Activated naive CD4-positive, alpha-beta T cell treated with anti-CD3 and anti-CD28 coated beads, Interleukin-2, amount 50 U/mL, for 72 hours (primary cell): ENCODE measurements around the gene RGS6. TPM values are rescaled to one million over a fixed set of nuclear protein-coding genes. Genes with fewer than 3 reads are reported as not detected.

Source experiments
- ATAC-seq, 2 donors: fragments of 150-1000 bp; cut with Tn5 transposase; 2 replicates each; pipeline ENCODE4 v1.10.0; 2021; ENCODE audit warnings: mild to moderate bottlenecking in 2 of 2, moderate library complexity in 2 of 2
- DNase-seq, 2 donors: peaks; one replicate each; pipeline ENCODE4 v3.0.0; 2021 to 2022; ENCODE audit warnings: low spot score in 2 of 2
- H3K27ac Mint-ChIP-seq, 2 donors: one replicate each; pipeline ENCODE4 v1.8.0; 2022; ENCODE audit warnings: mild to moderate bottlenecking in 2 of 2, mixed read lengths in 2 of 2
- H3K36me3 Mint-ChIP-seq, 2 donors: one replicate each; pipeline ENCODE4 v1.8.0; 2022; ENCODE audit warnings: mixed read lengths in 2 of 2
- H3K9me3 Mint-ChIP-seq, 2 donors: one replicate each; pipeline ENCODE4 v1.8.0; 2022; ENCODE audit warnings: mixed read lengths in 2 of 2
- total RNA-seq, 2 donors: library from RNA; stranded (reverse); gene quantifications; one replicate each; pipeline ENCODE4 v1.2.3, GENCODE V29; 2022

Gene RGS6
- total RNA-seq, 2 donors from 2014 or later = 0.61 to 0.64 TPM

GRCh38 chr14:71985538-71986189 is 53.4 kb downstream of the RGS6 start:
- ATAC-seq (no peak), DNase-seq (no peak)
- Mint-ChIP-seq H3K27ac (no peak overlapping the region), H3K9me3 (peaks cover 0 to 4% of the 10 kb centered on the region in 2 donors), H3K36me3 (peaks cover 8 to 9% of the 10 kb centered on the region in 2 donors)

- no peak for DNase-seq
- H3K27ac Mint-ChIP-seq = no peak overlapping the region
- H3K9me3 Mint-ChIP-seq = no peaks in the 10 kb centered on the region
- no peaks in the 10 kb centered on the region for H3K36me3 Mint-ChIP-seq
- no peak for ATAC-seq
Measured at GRCh38 chr14:71988476-71988875, 56.2 kb downstream of the RGS6 start.

- no peaks in the 10 kb centered on the region for H3K9me3 Mint-ChIP-seq
- H3K36me3 Mint-ChIP-seq = no peaks in the 10 kb centered on the region
- no peak for DNase-seq
- ATAC-seq = no peak
- no peak overlapping the region for H3K27ac Mint-ChIP-seq
Measured at GRCh38 chr14:71988939-71989338, 56.7 kb downstream of the RGS6 start.

- H3K9me3 Mint-ChIP-seq = peaks cover 0 to 4% of the 10 kb centered on the region in 2 donors
- H3K27ac Mint-ChIP-seq = no peak overlapping the region
- DNase-seq = no peak
- no peak for ATAC-seq
- H3K36me3 Mint-ChIP-seq = no peaks in the 10 kb centered on the region
Measured at GRCh38 chr14:71994416-71994815, 62.2 kb downstream of the RGS6 start.

GRCh38 chr14:71995741-71996140 is 63.5 kb downstream of the RGS6 start:
- ATAC-seq (no peak), DNase-seq (no peak)
- Mint-ChIP-seq H3K27ac (no peak overlapping the region), H3K9me3 (peaks cover 0 to 14% of the 10 kb centered on the region in 2 donors), H3K36me3 (no peaks in the 10 kb centered on the region)

GRCh38 chr14:71996610-71997009 is 64.4 kb downstream of the RGS6 start:
- no peak for DNase-seq
- Mint-ChIP-seq H3K27ac (no peak overlapping the region), H3K9me3 (peaks cover 0 to 14% of the 10 kb centered on the region in 2 donors), H3K36me3 (no peaks in the 10 kb centered on the region)
- no peak for ATAC-seq

GRCh38 chr14:72000907-72001306 is 68.7 kb downstream of the RGS6 start:
- Mint-ChIP-seq H3K9me3 (peaks cover 0 to 14% of the 10 kb centered on the region in 2 donors), H3K27ac (no peak overlapping the region), H3K36me3 (no peaks in the 10 kb centered on the region)
- DNase-seq = no peak
- ATAC-seq = no peak

GRCh38 chr14:72002731-72003130 is 70.5 kb downstream of the RGS6 start:
- ATAC-seq = no peak
- Mint-ChIP-seq H3K36me3 (no peaks in the 10 kb centered on the region), H3K9me3 (peaks cover 0 to 14% of the 10 kb centered on the region in 2 donors), H3K27ac (no peak overlapping the region)
- DNase-seq = no peak

GRCh38 chr14:72008666-72009065 is 76.4 kb downstream of the RGS6 start:
- Mint-ChIP-seq H3K9me3 (no peaks in the 10 kb centered on the region), H3K36me3 (no peaks in the 10 kb centered on the region), H3K27ac (no peak overlapping the region)
- ATAC-seq = no peak
- no peak for DNase-seq

GRCh38 chr14:72010474-72010873 is 78.2 kb downstream of the RGS6 start:
- Mint-ChIP-seq H3K36me3 (no peaks in the 10 kb centered on the region), H3K27ac (no peak overlapping the region)

GRCh38 chr14:72013721-72014345 is 81.6 kb downstream of the RGS6 start:
- Mint-ChIP-seq H3K36me3 (no peaks in the 10 kb centered on the region), H3K27ac (no peak overlapping the region), H3K9me3 (no peaks in the 10 kb centered on the region)
- no peak for DNase-seq
- ATAC-seq = no peak

More at GRCh38 chr14:72010474-72010873, 78.2 kb downstream of the RGS6 start:
- no peaks in the 10 kb centered on the region for H3K9me3 Mint-ChIP-seq
- no peak for DNase-seq
- ATAC-seq = no peak

- no peak overlapping the region for H3K27ac Mint-ChIP-seq
- no peaks in the 10 kb centered on the region for H3K9me3 Mint-ChIP-seq
- DNase-seq (no peak), ATAC-seq (no peak)
- H3K36me3 Mint-ChIP-seq = no peaks in the 10 kb centered on the region
Measured at GRCh38 chr14:72014486-72014885, 82.3 kb downstream of the RGS6 start.

- Mint-ChIP-seq H3K9me3 (no peaks in the 10 kb centered on the region), H3K36me3 (no peaks in the 10 kb centered on the region), H3K27ac (no peak overlapping the region)
- DNase-seq (no peak), ATAC-seq (no peak)
Measured at GRCh38 chr14:72017290-72017689, 85.1 kb downstream of the RGS6 start.

- Mint-ChIP-seq H3K9me3 (no peaks in the 10 kb centered on the region), H3K36me3 (no peaks in the 10 kb centered on the region), H3K27ac (no peak overlapping the region)
- DNase-seq (no peak), ATAC-seq (peak in 1 of 2 donors; percentile 29)
Measured at GRCh38 chr14:72023128-72024042, 91.2 kb downstream of the RGS6 start.

GRCh38 chr14:72024043-72024407 is 91.8 kb downstream of the RGS6 start:
- no peaks in the 10 kb centered on the region for H3K9me3 Mint-ChIP-seq
- ATAC-seq (peak; percentile 83 to 93), DNase-seq (peak in 1 of 2 donors; percentile 41)
- H3K36me3 Mint-ChIP-seq = no peaks in the 10 kb centered on the region
- no peak overlapping the region for H3K27ac Mint-ChIP-seq

- no peak for DNase-seq
- H3K36me3 Mint-ChIP-seq = no peaks in the 10 kb centered on the region
- no peaks in the 10 kb centered on the region for H3K9me3 Mint-ChIP-seq
- no peak overlapping the region for H3K27ac Mint-ChIP-seq
- ATAC-seq = peak; percentile 20 to 60
Measured at GRCh38 chr14:72024504-72024903, 92.3 kb downstream of the RGS6 start.

- Mint-ChIP-seq H3K27ac (no peak overlapping the region), H3K36me3 (no peaks in the 10 kb centered on the region), H3K9me3 (peaks cover 0 to 6% of the 10 kb centered on the region in 2 donors)
- ATAC-seq = no peak
- DNase-seq = no peak
Measured at GRCh38 chr14:72026536-72026935, 94.3 kb downstream of the RGS6 start.
